Endothelial cell (in vitro differentiated cells): ENCODE measurements around the gene LMX1A. TPM values are rescaled to one million over a fixed set of nuclear protein-coding genes. Genes with fewer than 3 reads are reported as not detected.
A peak's percentile ranks its signal among the peaks of the same experiment; 100 is the strongest.

Experiments used
- DNase-seq: peaks from one replicate; pipeline ENCODE4 v3.0.0; 2021; ENCODE audit warnings: low spot score
- H3K27ac Mint-ChIP-seq: one replicate; pipeline ENCODE4 v1.8.0; 2021; ENCODE audit warnings: mixed read lengths, inconsistent platforms; ENCODE audit not compliant: unreplicated experiment
- H3K27me3 Mint-ChIP-seq: one replicate; pipeline ENCODE4 v1.8.0; 2021; ENCODE audit warnings: mild to moderate bottlenecking, moderate library complexity, mixed read lengths, inconsistent platforms; ENCODE audit not compliant: unreplicated experiment
- H3K36me3 Mint-ChIP-seq: one replicate; pipeline ENCODE4 v1.8.0; 2021; ENCODE audit warnings: mild to moderate bottlenecking, low read depth, mixed read lengths, inconsistent platforms; ENCODE audit not compliant: unreplicated experiment
- H3K4me1 Mint-ChIP-seq: one replicate; pipeline ENCODE4 v1.8.0; 2021; ENCODE audit warnings: mild to moderate bottlenecking, mixed read lengths, inconsistent platforms; ENCODE audit not compliant: unreplicated experiment
- H3K4me3 Mint-ChIP-seq: one replicate; pipeline ENCODE4 v1.8.0; 2021; ENCODE audit warnings: mild to moderate bottlenecking, mixed read lengths, inconsistent platforms; ENCODE audit not compliant: unreplicated experiment
- H3K9me3 Mint-ChIP-seq: one replicate; pipeline ENCODE4 v1.8.0; 2021; ENCODE audit warnings: mixed read lengths, inconsistent platforms; ENCODE audit not compliant: unreplicated experiment
- total RNA-seq: library from RNA; stranded (reverse); fragmentation: NEBNext Ultra II Directional; extraction: Animal tissue kit (Norgen Biotek cat#: 25700); gene quantifications from one replicate; pipeline ENCODE4 v1.2.1, GENCODE V29; 2021; ENCODE audit not compliant: unreplicated experiment
- TF ChIP-seq, protein P1 (sequence below): fragments of 200-600 bp; sonication (generic); IDR thresholded peaks from one replicate; pipeline ENCODE4 v1.5.0; 2021; ENCODE audit warnings: antibody characterized with exemption; ENCODE audit not compliant: unreplicated experiment

The LMX1A gene
- total RNA-seq, 1 donor from 2014 or later, result not detected

DNA sequence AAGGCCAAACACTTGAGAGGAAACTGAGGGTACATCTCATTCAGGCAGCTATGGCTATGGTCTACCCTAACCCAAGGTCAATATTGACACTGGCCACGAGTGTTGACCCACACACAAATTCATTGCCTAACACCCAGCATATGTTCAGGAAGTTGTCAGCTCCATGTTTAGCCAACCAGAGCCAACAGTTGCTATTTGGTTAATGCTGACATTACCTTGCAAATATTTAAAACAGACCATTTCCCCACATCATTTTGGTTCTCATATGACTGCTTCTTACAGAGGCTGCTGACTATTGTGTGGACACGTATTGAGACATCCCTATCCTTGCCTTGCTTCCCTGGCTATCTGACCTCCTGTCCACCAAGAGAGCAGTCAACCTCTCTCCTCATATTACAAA is 97.3 kb downstream of the LMX1A start:
- Mint-ChIP-seq H3K4me1 (no peaks in the 10 kb centered on the region), H3K27ac (no peak overlapping the region), H3K9me3 (no peaks in the 10 kb centered on the region), H3K4me3 (no peak overlapping the region), H3K36me3 (no peaks in the 10 kb centered on the region), H3K27me3 (peaks cover 1% of the 10 kb centered on the region)
- DNase-seq, result no peak
- TF ChIP-seq, protein P1, sequence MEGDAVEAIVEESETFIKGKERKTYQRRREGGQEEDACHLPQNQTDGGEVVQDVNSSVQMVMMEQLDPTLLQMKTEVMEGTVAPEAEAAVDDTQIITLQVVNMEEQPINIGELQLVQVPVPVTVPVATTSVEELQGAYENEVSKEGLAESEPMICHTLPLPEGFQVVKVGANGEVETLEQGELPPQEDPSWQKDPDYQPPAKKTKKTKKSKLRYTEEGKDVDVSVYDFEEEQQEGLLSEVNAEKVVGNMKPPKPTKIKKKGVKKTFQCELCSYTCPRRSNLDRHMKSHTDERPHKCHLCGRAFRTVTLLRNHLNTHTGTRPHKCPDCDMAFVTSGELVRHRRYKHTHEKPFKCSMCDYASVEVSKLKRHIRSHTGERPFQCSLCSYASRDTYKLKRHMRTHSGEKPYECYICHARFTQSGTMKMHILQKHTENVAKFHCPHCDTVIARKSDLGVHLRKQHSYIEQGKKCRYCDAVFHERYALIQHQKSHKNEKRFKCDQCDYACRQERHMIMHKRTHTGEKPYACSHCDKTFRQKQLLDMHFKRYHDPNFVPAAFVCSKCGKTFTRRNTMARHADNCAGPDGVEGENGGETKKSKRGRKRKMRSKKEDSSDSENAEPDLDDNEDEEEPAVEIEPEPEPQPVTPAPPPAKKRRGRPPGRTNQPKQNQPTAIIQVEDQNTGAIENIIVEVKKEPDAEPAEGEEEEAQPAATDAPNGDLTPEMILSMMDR, result no peak

GRCh38 chr1:165257969-165258459 is 98.5 kb downstream of the LMX1A start:
- Mint-ChIP-seq H3K36me3 (no peaks in the 10 kb centered on the region), H3K27ac (no peak overlapping the region), H3K4me3 (no peak overlapping the region), H3K4me1 (no peaks in the 10 kb centered on the region), H3K9me3 (no peaks in the 10 kb centered on the region), H3K27me3 (peaks cover 1% of the 10 kb centered on the region)
- peak; percentile 83 for DNase-seq
- TF ChIP-seq, protein P1, result peak; percentile 89

DNA sequence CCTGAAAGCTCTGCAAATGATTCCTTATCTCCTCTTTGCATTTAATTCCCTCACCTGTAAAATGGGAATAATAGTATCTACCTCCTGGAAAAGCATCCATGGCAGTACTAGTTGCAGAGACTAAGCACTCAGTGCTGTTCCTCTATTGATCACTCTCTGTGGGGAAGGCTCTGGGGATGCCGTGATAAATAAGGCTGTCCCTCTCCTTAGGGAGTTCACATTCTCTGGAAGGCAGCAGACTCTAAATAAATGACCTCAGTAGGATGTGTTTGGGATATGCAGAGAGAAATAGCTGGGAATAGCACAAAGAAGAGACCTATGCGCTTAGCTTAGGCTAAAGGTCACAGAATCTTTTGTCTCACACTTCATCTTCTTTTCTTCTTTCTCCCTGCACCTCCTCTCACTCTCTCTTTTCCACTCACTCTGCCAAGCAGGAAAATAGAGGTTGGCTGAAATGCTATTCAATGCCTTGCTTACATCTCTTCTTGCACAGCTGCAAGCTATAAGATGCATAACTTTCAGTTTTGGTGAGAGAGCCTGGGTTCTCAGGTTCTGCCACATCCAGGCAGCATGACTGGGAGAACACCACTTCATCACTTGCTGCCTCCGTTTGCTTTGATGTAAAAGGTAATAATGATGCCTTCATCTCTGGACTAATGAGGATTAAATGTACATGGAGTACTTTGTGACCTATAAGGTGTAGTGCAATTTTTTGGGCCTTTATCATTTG is 101.5 kb downstream of the LMX1A start:
- Mint-ChIP-seq H3K27ac (no peak overlapping the region), H3K27me3 (peaks cover 1% of the 10 kb centered on the region), H3K4me3 (no peak overlapping the region), H3K4me1 (no peaks in the 10 kb centered on the region), H3K9me3 (no peaks in the 10 kb centered on the region), H3K36me3 (no peaks in the 10 kb centered on the region)
- TF ChIP-seq, protein P1, result no peak
- no peak for DNase-seq

- TF ChIP-seq, protein P1, result no peak
- H3K27me3 Mint-ChIP-seq, result peaks cover 1% of the 10 kb centered on the region
- DNase-seq, result no peak
- no peak overlapping the region for H3K4me3 Mint-ChIP-seq
- no peak overlapping the region for H3K27ac Mint-ChIP-seq
- no peaks in the 10 kb centered on the region for H3K36me3 Mint-ChIP-seq
- no peaks in the 10 kb centered on the region for H3K4me1 Mint-ChIP-seq
- no peaks in the 10 kb centered on the region for H3K9me3 Mint-ChIP-seq
Measured at GRCh38 chr1:165254376-165254775, 102.1 kb downstream of the LMX1A start.

DNA sequence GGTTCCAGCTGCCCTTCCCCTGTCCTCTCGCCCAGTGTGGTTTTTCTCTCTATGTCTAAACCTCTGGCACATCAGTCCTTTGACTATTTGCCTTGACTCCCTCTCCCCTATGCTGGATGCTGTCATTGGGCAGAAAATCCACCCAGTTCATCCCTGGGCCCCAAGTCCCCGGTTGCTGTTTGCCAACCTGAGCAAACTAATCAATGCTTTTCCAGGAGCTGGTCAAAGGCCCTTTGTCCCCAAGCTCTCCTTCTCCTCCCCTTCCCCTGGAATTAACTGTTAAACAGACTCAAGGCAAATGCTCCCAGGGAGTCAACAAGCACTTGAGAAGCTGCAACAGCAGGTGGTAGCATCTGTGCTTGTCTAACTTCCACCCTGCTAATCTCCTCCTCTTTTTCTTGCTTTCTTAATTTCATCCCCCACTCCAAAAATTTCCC is 102.7 kb downstream of the LMX1A start:
- no peak for DNase-seq
- H3K4me3 Mint-ChIP-seq, result no peak overlapping the region
- TF ChIP-seq, protein P1, result no peak
- peaks cover 1% of the 10 kb centered on the region for H3K27me3 Mint-ChIP-seq
- H3K4me1 Mint-ChIP-seq, result no peaks in the 10 kb centered on the region
- H3K27ac Mint-ChIP-seq, result no peak overlapping the region
- H3K9me3 Mint-ChIP-seq, result no peaks in the 10 kb centered on the region
- H3K36me3 Mint-ChIP-seq, result no peaks in the 10 kb centered on the region
